Measurements from ENCODE around the gene POLRMT.

DNA sequence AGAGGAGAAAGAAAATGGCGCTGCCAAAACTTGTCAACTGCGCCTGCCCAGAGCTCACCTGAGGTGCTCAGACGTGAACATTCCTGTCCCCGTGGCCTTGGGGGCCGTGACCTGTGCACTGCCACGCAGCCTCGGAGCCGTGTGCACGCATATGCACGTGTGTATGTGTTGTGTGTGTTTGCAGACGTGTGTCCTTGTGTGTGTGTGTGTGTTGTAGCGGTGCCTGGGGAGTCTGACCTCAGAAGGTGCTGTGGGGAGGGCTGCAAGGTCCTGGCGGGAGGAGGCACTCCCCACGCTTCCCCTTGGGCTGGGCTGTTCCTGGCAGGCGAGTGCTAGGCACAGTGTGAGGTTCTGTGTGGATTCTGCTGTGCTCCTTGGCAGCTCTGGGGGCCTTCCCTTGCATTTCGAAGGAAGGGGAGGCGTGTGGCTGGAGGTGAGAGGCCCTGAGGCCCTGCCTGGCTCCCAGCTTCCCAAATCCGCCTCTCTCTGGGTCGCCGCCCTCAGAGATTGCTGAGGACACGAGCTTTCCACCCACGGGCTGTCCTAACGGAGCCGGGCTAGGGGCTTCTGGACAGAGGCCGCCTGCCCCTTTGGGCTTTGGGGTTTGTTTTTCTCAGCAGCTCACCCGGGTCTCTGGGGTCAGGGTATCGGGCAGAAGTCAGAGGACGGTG lies 56.4 kb downstream of the POLRMT start:
- no peak for TF ChIP-seq RARB (CRISPR knock-in tag; IDR thresholded peaks at IDR 0.05)
- TF ChIP-seq ZFP30 (CRISPR knock-in tag; IDR thresholded peaks at IDR 0.05) = no peak
- TF ChIP-seq PPARA (CRISPR knock-in tag; IDR thresholded peaks at IDR 0.05; ENCODE audit: borderline replicate concordance) = no peak

Measured in SK-N-SH treated with all-trans-retinoic acid at 6 μM for 48 hours (cell line).